RWPE1 (cell line): Measurements from ENCODE around the gene GAS7.

ENCODE experiments used
- CTCF ChIA-PET: fragments of 350-600 bp; sonication (Branson Sonifier 250); formaldehyde crosslinking; extraction: SDS; loops from one replicate; lab custom pipeline; 2021; lab: Yijun Ruan, JAX
- POLR2A ChIA-PET: fragments of 400-600 bp; formaldehyde crosslinking; extraction: SDS; loops from one replicate; lab custom pipeline; 2020; ENCODE audit warnings: antibody characterized with exemption; ENCODE audit not compliant: low non-redundant PET; lab: Yijun Ruan, JAX
- DNase-seq: peaks from one replicate; pipeline ENCODE4 v3.0.0; 2012; ENCODE audit warnings: low spot score
- H3K27ac ChIP-seq: fragments of 450-650 bp; 2 replicates; pipeline ENCODE4 v1.5.1; 2017
- CTCF ChIP-seq: fragments of 450-650 bp; conservative IDR thresholded peaks from 2 replicates; pipeline ENCODE4 v1.5.1; 2017; ENCODE audit warnings: low read depth, mild to moderate bottlenecking

GAS7 gene

GRCh38 chr17:10135539-10136257 is 62.7 kb downstream of the GAS7 start:
- CTCF ChIA-PET, result no interaction called here
- TF ChIP-seq CTCF, result no peak
- no peak overlapping the region for H3K27ac ChIP-seq
- POLR2A ChIA-PET, result no interaction called here
- no peak for DNase-seq

- ChIA-PET CTCF (no interaction called here), POLR2A (no interaction called here)
- TF ChIP-seq CTCF, result no peak
- no peak for DNase-seq
- H3K27ac ChIP-seq, result no peak overlapping the region
Observed at GRCh38 chr17:10130677-10131076, 67.7 kb downstream of the GAS7 start.

- ChIA-PET POLR2A (no interaction called here), CTCF (no interaction called here)
- no peak for TF ChIP-seq CTCF
- H3K27ac ChIP-seq, result no peak overlapping the region
- no peak for DNase-seq
Observed at GRCh38 chr17:10130263-10130662, 68.1 kb downstream of the GAS7 start.

- no peak for DNase-seq
- POLR2A ChIA-PET, result no interaction called here
- no peak overlapping the region for H3K27ac ChIP-seq
- CTCF ChIA-PET, result no interaction called here
- TF ChIP-seq CTCF, result no peak
Observed at GRCh38 chr17:10127819-10128425, 70.5 kb downstream of the GAS7 start.

GRCh38 chr17:10126616-10127501 is 71.5 kb downstream of the GAS7 start:
- ChIA-PET CTCF (no interaction called here), POLR2A (no interaction called here)
- no peak for TF ChIP-seq CTCF
- peak overlapping the region; percentile 0; the same call in 1 of the 2 replicates for H3K27ac ChIP-seq
- no peak for DNase-seq

- no peak for DNase-seq
- ChIA-PET CTCF (no interaction called here), POLR2A (no interaction called here)
- no peak overlapping the region for H3K27ac ChIP-seq
- no peak for TF ChIP-seq CTCF
Observed at GRCh38 chr17:10126276-10126615, 72.2 kb downstream of the GAS7 start.
